Glutamatergic neuron (in vitro differentiated cells): ENCODE data around the gene ADCY10. TPM values are rescaled to one million over a fixed set of nuclear protein-coding genes. Genes with fewer than 3 reads are reported as not detected.
"Not testable (repeated sequence)": the region's sequence is repeated elsewhere in the genome, so short reads cannot be mapped to it uniquely, and the experiment has no call there.

Experiments
- DNase-seq: peaks from one replicate; pipeline ENCODE4 v3.0.0; 2022
- H3K27ac Mint-ChIP-seq: one replicate; pipeline ENCODE4 v1.8.0; 2020; ENCODE audit warnings: mild to moderate bottlenecking, mixed read lengths, inconsistent platforms; ENCODE audit not compliant: unreplicated experiment
- H3K27me3 Mint-ChIP-seq: one replicate; pipeline ENCODE4 v1.8.0; 2020; ENCODE audit warnings: mild to moderate bottlenecking, moderate library complexity, mixed read lengths, inconsistent platforms; ENCODE audit not compliant: unreplicated experiment
- H3K36me3 Mint-ChIP-seq: one replicate; pipeline ENCODE4 v1.8.0; 2020; ENCODE audit warnings: mild to moderate bottlenecking, mixed read lengths, inconsistent platforms; ENCODE audit not compliant: unreplicated experiment
- H3K4me1 Mint-ChIP-seq: one replicate; pipeline ENCODE4 v1.8.0; 2020; ENCODE audit warnings: mild to moderate bottlenecking, low read depth, mixed read lengths, inconsistent platforms; ENCODE audit not compliant: unreplicated experiment
- H3K4me3 Mint-ChIP-seq: one replicate; pipeline ENCODE4 v1.8.0; 2020; ENCODE audit warnings: mild to moderate bottlenecking, mixed read lengths, inconsistent platforms; ENCODE audit not compliant: unreplicated experiment
- H3K9me3 Mint-ChIP-seq: one replicate; pipeline ENCODE4 v1.8.0; 2020; ENCODE audit warnings: mild to moderate bottlenecking, moderate library complexity, mixed read lengths, inconsistent platforms; ENCODE audit not compliant: unreplicated experiment
- CTCF ChIP-seq: fragments of 200-600 bp; sonication (generic); IDR thresholded peaks from one replicate; pipeline ENCODE4 v1.5.0; 2021; ENCODE audit not compliant: partially characterized antibody, unreplicated experiment
- total RNA-seq: library from RNA; stranded (reverse); fragmentation: NEBNext Ultra II Directional; extraction: Animal tissue kit (Norgen Biotek cat#: 25700); gene quantifications from one replicate; pipeline ENCODE4 v1.2.1, GENCODE V29; 2021; ENCODE audit not compliant: unreplicated experiment

Gene ADCY10
- total RNA-seq, 1 donor from 2014 or later: 0.07 TPM

GRCh38 chr1:167864392-167865032, 49.4 kb downstream of the ADCY10 start:
- Mint-ChIP-seq H3K27me3 (no peaks in the 10 kb centered on the region), H3K4me3 (peak overlapping the region; percentile 82), H3K36me3 (peaks cover 13% of the 10 kb centered on the region), H3K9me3 (peaks cover 7% of the 10 kb centered on the region), H3K27ac (peak overlapping the region; percentile 93), H3K4me1 (peaks cover 27% of the 10 kb centered on the region)
- no peak for TF ChIP-seq CTCF
- DNase-seq: no peak

- H3K4me3 Mint-ChIP-seq: peak overlapping the region; percentile 82
- peaks cover 8% of the 10 kb centered on the region for H3K9me3 Mint-ChIP-seq
- peak overlapping the region; percentile 93 for H3K27ac Mint-ChIP-seq
- no peak for DNase-seq
- no peak for TF ChIP-seq CTCF
- H3K36me3 Mint-ChIP-seq: peaks cover 13% of the 10 kb centered on the region
- H3K27me3 Mint-ChIP-seq: no peaks in the 10 kb centered on the region
- peaks cover 24% of the 10 kb centered on the region for H3K4me1 Mint-ChIP-seq
Observed at GRCh38 chr1:167863921-167864279, 50.0 kb downstream of the ADCY10 start.

GRCh38 chr1:167863191-167863920, 50.6 kb downstream of the ADCY10 start:
- peaks cover 24% of the 10 kb centered on the region for H3K4me1 Mint-ChIP-seq
- H3K36me3 Mint-ChIP-seq: peaks cover 13% of the 10 kb centered on the region
- peak; percentile 24 for DNase-seq
- not testable (repeated sequence) for H3K27me3 Mint-ChIP-seq, H3K9me3 Mint-ChIP-seq
- peak overlapping the region; percentile 93 for H3K27ac Mint-ChIP-seq
- peak overlapping the region; percentile 82 for H3K4me3 Mint-ChIP-seq

- Mint-ChIP-seq H3K36me3 (peaks cover 13% of the 10 kb centered on the region), H3K27me3 (no peaks in the 10 kb centered on the region), H3K4me3 (no peak overlapping the region), H3K27ac (peak overlapping the region; percentile 93), H3K4me1 (peaks cover 24% of the 10 kb centered on the region), H3K9me3 (peaks cover 8% of the 10 kb centered on the region)
- TF ChIP-seq CTCF: no peak
- DNase-seq: no peak
Observed at GRCh38 chr1:167862432-167863076, 51.4 kb downstream of the ADCY10 start.

GRCh38 chr1:167861664-167862381, 52.1 kb downstream of the ADCY10 start:
- Mint-ChIP-seq H3K9me3 (peaks cover 8% of the 10 kb centered on the region), H3K4me3 (no peak overlapping the region)

More at GRCh38 chr1:167861664-167862381, 52.1 kb downstream of the ADCY10 start:
- Mint-ChIP-seq H3K4me1 (peaks cover 27% of the 10 kb centered on the region), H3K27ac (peak overlapping the region; percentile 67), H3K36me3 (peaks cover 13% of the 10 kb centered on the region), H3K27me3 (no peaks in the 10 kb centered on the region)
- no peak for DNase-seq
- TF ChIP-seq CTCF: no peak
